Endothelial cell of umbilical vein (primary cell): ENCODE data around the gene TAOK1. TPM values are rescaled to one million over a fixed set of nuclear protein-coding genes. Genes with fewer than 3 reads are reported as not detected.

ENCODE experiments used
- BruUV-seq: library from RNA; stranded (reverse); fragments of 400-500 nt; replicated peaks from 2 replicates; lab custom pipeline; 2021; lab: Mats Ljungman, UMichigan
- CTCF ChIA-PET: fragments of 300-600, 350-600 bp; sonication (Branson Sonifier 250); formaldehyde crosslinking; loops from one replicate; lab custom pipeline; 2021; ENCODE audit warnings: antibody characterized with exemption, inconsistent platforms; lab: Charles Lee
- POLR2A ChIA-PET: fragments of 300-600, 350-600 bp; sonication (Branson Sonifier 250); formaldehyde crosslinking; loops from one replicate; lab custom pipeline; 2021; ENCODE audit warnings: antibody characterized with exemption, inconsistent platforms; lab: Charles Lee
- DNase-seq: peaks from one replicate; pipeline ENCODE4 v3.0.0-alpha.2; 2011; ENCODE audit warnings: low read depth, low spot score
- FAIRE-seq: peaks from 2 replicates; lab custom pipeline; 2011; peaks lifted over from hg19 to GRCh38; lab: Jason Lieb, UNC
- H2AFZ ChIP-seq: 2 replicates; pipeline ENCODE4 v1.6.0; 2012; ENCODE audit warnings: low read depth, low read length, control low read depth, inconsistent platforms
- H3K27ac ChIP-seq: 2 replicates; pipeline ENCODE4 v1.5.1; 2011; ENCODE audit warnings: low read depth, mild to moderate bottlenecking, control low read depth, low read length, moderate library complexity; ENCODE audit not compliant: insufficient read depth
- H3K27me3 ChIP-seq, 2 experiments: 2 replicates each; pipeline versions ENCODE4 v1.6.0 to v1.6.1; 2011; ENCODE audit warnings: low read length in 2 of 2, mixed read lengths in 1 of 2; ENCODE audit not compliant: control insufficient read depth in 2 of 2, insufficient read depth in 2 of 2
- H3K36me3 ChIP-seq, 2 experiments: 2 replicates in 1 of 2; 3 replicates in 1 of 2; pipeline ENCODE4 v1.5.1; 2011; ENCODE audit warnings: low read length in 2 of 2, mild to moderate bottlenecking in 1 of 2, moderate library complexity in 1 of 2; ENCODE audit not compliant: control insufficient read depth in 2 of 2, insufficient read depth in 2 of 2; ENCODE audit errors: extremely low read depth in 1 of 2
- H3K4me1 ChIP-seq: 3 replicates; pipeline ENCODE4 v1.5.1; 2011; ENCODE audit warnings: mild to moderate bottlenecking, low read length; ENCODE audit not compliant: control insufficient read depth, insufficient read depth; ENCODE audit errors: extremely low read depth
- H3K4me2 ChIP-seq: 2 replicates; pipeline ENCODE4 v1.6.1; 2011; ENCODE audit warnings: low read length, control low read depth, mixed read lengths; ENCODE audit not compliant: insufficient read depth
- H3K4me3 ChIP-seq, 3 experiments: fragments of 200-600 bp in 1 of 3; sonication (generic), shearing (Covaris generic) in 1 of 3; replicated peaks in 1 of 3; 2 replicates each; pipeline ENCODE4 v1.5.1; 2011 to 2016; ENCODE audit warnings: control low read depth in 3 of 3, low read length in 3 of 3, mild to moderate bottlenecking in 2 of 3, inconsistent platforms in 1 of 3, low read depth in 1 of 3, moderate library complexity in 1 of 3; ENCODE audit not compliant: insufficient read depth in 1 of 3
- H3K79me2 ChIP-seq: 2 replicates; pipeline ENCODE4 v1.6.0; 2012; ENCODE audit warnings: low read length, inconsistent platforms; ENCODE audit not compliant: control insufficient read depth, insufficient read depth
- H3K9ac ChIP-seq: replicated peaks from 2 replicates; pipeline ENCODE3; 2011; ENCODE audit warnings: low read length, control low read depth; ENCODE audit not compliant: insufficient read depth; ENCODE audit errors: extremely low read depth
- H3K9me1 ChIP-seq: replicated peaks from 3 replicates; pipeline ENCODE4 v1.6.0; 2011; ENCODE audit warnings: mild to moderate bottlenecking, low read length; ENCODE audit not compliant: control insufficient read depth, insufficient read depth; ENCODE audit errors: extremely low read depth
- H3K9me3 ChIP-seq: replicated peaks from 2 replicates; pipeline ENCODE4 v1.5.1; 2012; ENCODE audit warnings: low read length, inconsistent platforms; ENCODE audit not compliant: control insufficient read depth, insufficient read depth
- H4K20me1 ChIP-seq: replicated peaks from 2 replicates; pipeline ENCODE3; 2011; ENCODE audit warnings: mild to moderate bottlenecking, low read length; ENCODE audit not compliant: control insufficient read depth, insufficient read depth; ENCODE audit errors: extremely low read depth
- CTCF ChIP-seq, 2 donors: IDR thresholded peaks; 1 replicate in 1 of 2; 2 replicates in 1 of 2; pipeline ENCODE4 v1.5.1; 2011; ENCODE audit warnings: low read length in 2 of 2, mild to moderate bottlenecking in 2 of 2, moderate library complexity in 2 of 2, control low read depth in 1 of 2, inconsistent platforms in 1 of 2, low read depth in 1 of 2; ENCODE audit not compliant: insufficient read depth in 1 of 2; ENCODE audit errors: extremely low read depth in 1 of 2
- EZH2 ChIP-seq: IDR thresholded peaks from 2 replicates; pipeline ENCODE4 v1.6.1; 2012; ENCODE audit warnings: borderline replicate concordance, low read depth, mild to moderate bottlenecking, moderate library complexity, low read length, inconsistent platforms; ENCODE audit not compliant: severe bottlenecking
- FOS ChIP-seq: IDR thresholded peaks from 2 replicates; pipeline ENCODE4 v1.6.1; 2011; ENCODE audit warnings: mild to moderate bottlenecking, low read length, moderate library complexity, borderline replicate concordance; ENCODE audit not compliant: insufficient read depth
- GATA2 ChIP-seq: IDR thresholded peaks from 2 replicates; pipeline ENCODE4 v1.7.0; 2011; ENCODE audit warnings: low read depth, mild to moderate bottlenecking, moderate library complexity, mixed read lengths, low read length; ENCODE audit not compliant: insufficient read length, insufficient read depth
- JUN ChIP-seq: IDR thresholded peaks from 2 replicates; pipeline ENCODE4 v1.6.1; 2011; ENCODE audit warnings: borderline replicate concordance, low read depth; ENCODE audit not compliant: insufficient read length, insufficient read depth
- MAX ChIP-seq: IDR thresholded peaks from 2 replicates; pipeline ENCODE4 v1.6.1; 2011; ENCODE audit not compliant: insufficient read depth, insufficient read length
- MYC ChIP-seq: IDR thresholded peaks from one replicate; pipeline ENCODE4 v1.6.1; 2011; ENCODE audit warnings: mild to moderate bottlenecking, low read depth, low read length
- dilution Hi-C: fragments of 300-500 bp; cut with MboI; formaldehyde crosslinking; loops from one replicate; pipeline ENCODE4 v1.15.0; 2019; ENCODE audit warnings: low sequenced_read_pairs; ENCODE audit not compliant: extremely low pct_ligation_motif_present
- intact Hi-C: fragments of 100-400 bp; cut with micrococcal nuclease; formaldehyde crosslinking; loops from one replicate; pipeline ENCODE4 v1.10.0; 2022
- polyA plus RNA-seq, 4 experiments: library from polyadenylated mRNA; depleted of rRNA in 3 of 4; stranded (reverse) in 3 of 4; unstranded in 1 of 4; fragments of >200 nt; gene quantifications; 2 replicates each; pipeline versions ENCODE4 v1.2.1 to v1.2.3, GENCODE V29; 2011 to 2012; ENCODE audit warnings: missing spikeins in 1 of 4
- total RNA-seq: library from RNA; stranded (reverse); gene quantifications from 2 replicates; pipeline ENCODE4 v1.2.3, GENCODE V29; 2021

Gene TAOK1
- total and polyA plus RNA-seq, 2 donors (not counting 3 experiments of a cell fraction or from before 2014, with no cell fraction given), result 11.0 to 82.2 TPM

- Histone ChIP-seq H3K36me3 (no peaks in the 10 kb centered on the region), H3K4me1 (no peaks in the 10 kb centered on the region), H4K20me1 (no peaks in the 10 kb centered on the region), H3K79me2 (no peaks in the 10 kb centered on the region), H3K9me3 (no peaks in the 10 kb centered on the region), H3K27ac (no peak overlapping the region), H2AFZ (no peak overlapping the region), H3K9me1 (no peaks in the 10 kb centered on the region), H3K9ac (no peak overlapping the region), H3K4me2 (no peak overlapping the region), H3K27me3 (no peaks in the 10 kb centered on the region), H3K4me3 (no peak overlapping the region)
- no peak for DNase-seq
- no peak for TF ChIP-seq MAX
- TF ChIP-seq MYC, result no peak
- no peak for TF ChIP-seq EZH2
- dilution Hi-C loops (no loop called here), intact Hi-C loops (no loop called here)
- ChIA-PET POLR2A (no interaction called here), CTCF (interaction anchor here (1.0 to 2.0 kb wide), 2 partner anchors 9 to 10 kb away, joined by 3 to 7 read pairs; no protein-coding TSS in a partner anchor)
- no peak for FAIRE-seq
- no TSS peak for BruUV-seq
These were observed 26.4 kb upstream of the TAOK1 start for GRCh38 chr17:29363716-29364115.

GRCh38 chr17:29364691-29365090 lies 25.5 kb upstream of the TAOK1 start:
- no peak overlapping the region for H3K27ac ChIP-seq

More at GRCh38 chr17:29364691-29365090, 25.5 kb upstream of the TAOK1 start:
- Histone ChIP-seq H3K4me1 (no peaks in the 10 kb centered on the region), H4K20me1 (no peaks in the 10 kb centered on the region), H3K4me2 (no peak overlapping the region), H3K27me3 (no peaks in the 10 kb centered on the region), H3K9me1 (no peaks in the 10 kb centered on the region), H3K36me3 (no peaks in the 10 kb centered on the region), H3K9me3 (no peaks in the 10 kb centered on the region), H2AFZ (no peak overlapping the region), H3K9ac (no peak overlapping the region), H3K79me2 (no peaks in the 10 kb centered on the region), H3K4me3 (no peak overlapping the region)
- no peak for TF ChIP-seq JUN
- TF ChIP-seq CTCF (IDR thresholded peaks at IDR 0.05; ENCODE audit: extremely low read depth in 1 of 2, insufficient read depth in 1 of 2, low read depth in 1 of 2, low read length in 2 of 2), result no peak
- TF ChIP-seq EZH2, result no peak
- TF ChIP-seq MAX, result no peak
- no peak for TF ChIP-seq MYC
- TF ChIP-seq FOS, result no peak
- TF ChIP-seq GATA2, result no peak
- no TSS peak for BruUV-seq
- no peak for DNase-seq
- ChIA-PET POLR2A (no interaction called here), CTCF (interaction anchor here (1.2 to 2.0 kb wide), 2 partner anchors 11 kb away, joined by 3 to 7 read pairs; no protein-coding TSS in a partner anchor)
- intact Hi-C loops, result no loop called here
- no peak for FAIRE-seq
- dilution Hi-C loops, result no loop called here
